ENCODE results near the gene POLR2J3.
"Not testable (repeated sequence)": the region's sequence is repeated elsewhere in the genome, so short reads cannot be mapped to it uniquely, and the experiment has no call there.

GRCh38 chr7:102610441-102610840 is 38.1 kb upstream of the POLR2J3 start:
- not testable (repeated sequence) for TF ChIP-seq CTCF (IDR thresholded peaks at IDR 0.05); EZH2 (IDR thresholded peaks at IDR 0.05; ENCODE audit: borderline replicate concordance, insufficient read depth, low read depth, low read length, poor library complexity, severe bottlenecking)

Data from B cell (primary cell).